CD4-positive, alpha-beta T cell treated with Interleukin-17A for 4 hours (primary cell): ENCODE measurements around the gene ACOXL.
A peak's percentile ranks its signal among the peaks of the same experiment; 100 is the strongest.

Source experiments
- DNase-seq: peaks from one replicate; pipeline ENCODE4 v3.0.0-alpha.2; 2020; ENCODE audit warnings: mixed read lengths

ACOXL gene

GRCh38 chr2:110860630-110861029 lies 128.3 kb downstream of the ACOXL start:
- DNase-seq, result peak; percentile 61

- DNase-seq, result no peak
These were observed 129.4 kb downstream of the ACOXL start for GRCh38 chr2:110861616-110862260.

GRCh38 chr2:110863726-110864125 lies 131.4 kb downstream of the ACOXL start:
- no peak for DNase-seq

- DNase-seq, result no peak
These were observed 131.8 kb downstream of the ACOXL start for GRCh38 chr2:110864176-110864575.

- no peak for DNase-seq
These were observed 132.4 kb downstream of the ACOXL start for GRCh38 chr2:110864731-110865130.

GRCh38 chr2:110865188-110865587 lies 132.8 kb downstream of the ACOXL start:
- DNase-seq, result no peak

GRCh38 chr2:110866045-110866444 lies 133.7 kb downstream of the ACOXL start:
- DNase-seq, result no peak

- no peak for DNase-seq
These were observed 134.1 kb downstream of the ACOXL start for GRCh38 chr2:110866466-110866865.

GRCh38 chr2:110867078-110867477 lies 134.7 kb downstream of the ACOXL start:
- DNase-seq, result no peak

- no peak for DNase-seq
These were observed 136.6 kb downstream of the ACOXL start for GRCh38 chr2:110868971-110869370.

- no peak for DNase-seq
These were observed 137.4 kb downstream of the ACOXL start for GRCh38 chr2:110869472-110870446.

GRCh38 chr2:110870545-110870944 lies 138.2 kb downstream of the ACOXL start:
- DNase-seq, result no peak

- no peak for DNase-seq
These were observed 139.3 kb downstream of the ACOXL start for GRCh38 chr2:110871637-110872036.

- DNase-seq, result no peak
These were observed 140.1 kb downstream of the ACOXL start for GRCh38 chr2:110872521-110872920.

- peak; percentile 43 for DNase-seq
These were observed 140.7 kb downstream of the ACOXL start for GRCh38 chr2:110873056-110873502.

- no peak for DNase-seq
These were observed 141.5 kb downstream of the ACOXL start for GRCh38 chr2:110873597-110874452.

GRCh38 chr2:110874453-110875383 lies 142.3 kb downstream of the ACOXL start:
- no peak for DNase-seq

- no peak for DNase-seq
These were observed 143.0 kb downstream of the ACOXL start for GRCh38 chr2:110875384-110875725.

- peak; percentile 47 for DNase-seq
These were observed 144.0 kb downstream of the ACOXL start for GRCh38 chr2:110876167-110876999.

- DNase-seq, result peak; percentile 32
These were observed 144.9 kb downstream of the ACOXL start for GRCh38 chr2:110877031-110877827.
